GM19395 (cell line): Measurements from ENCODE around the gene KRT20.
"Not testable (repeated sequence)": the region's sequence is repeated elsewhere in the genome, so short reads cannot be mapped to it uniquely, and the experiment has no call there.

Source experiments
- ATAC-seq: cut with Tn5 transposase; IDR thresholded peaks from one replicate; pipeline ENCODE4 v1.9.1; 2021; ENCODE audit warnings: mild to moderate bottlenecking, moderate library complexity; ENCODE audit not compliant: unreplicated experiment

Gene KRT20

DNA sequence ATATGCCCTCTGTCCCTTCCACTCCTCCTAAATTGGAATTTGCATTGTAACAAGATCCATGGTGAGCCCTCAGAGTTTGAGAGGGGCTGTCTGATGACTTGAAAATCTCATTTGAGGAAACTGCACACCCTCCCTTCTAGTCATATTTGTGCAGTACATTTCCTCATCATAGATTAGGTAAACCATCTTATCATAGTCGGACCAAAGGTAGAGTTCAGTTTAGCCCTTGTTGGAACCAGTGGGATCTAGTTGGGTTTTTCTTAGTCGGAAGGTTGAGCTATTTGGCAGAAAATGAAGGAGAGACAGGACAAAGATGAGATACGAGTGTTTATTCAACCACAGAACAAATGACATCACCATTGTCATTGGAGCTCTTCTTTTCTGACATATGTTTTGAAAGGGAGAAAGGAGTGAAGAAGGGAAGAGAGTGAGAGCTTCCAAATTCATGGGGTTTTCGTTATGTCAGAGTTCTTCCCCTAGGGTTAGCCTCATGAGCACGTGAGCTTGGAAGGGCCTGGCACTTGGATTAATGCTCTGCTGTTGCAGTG, 15.8 kb upstream of the KRT20 start:
- no peak for ATAC-seq

DNA sequence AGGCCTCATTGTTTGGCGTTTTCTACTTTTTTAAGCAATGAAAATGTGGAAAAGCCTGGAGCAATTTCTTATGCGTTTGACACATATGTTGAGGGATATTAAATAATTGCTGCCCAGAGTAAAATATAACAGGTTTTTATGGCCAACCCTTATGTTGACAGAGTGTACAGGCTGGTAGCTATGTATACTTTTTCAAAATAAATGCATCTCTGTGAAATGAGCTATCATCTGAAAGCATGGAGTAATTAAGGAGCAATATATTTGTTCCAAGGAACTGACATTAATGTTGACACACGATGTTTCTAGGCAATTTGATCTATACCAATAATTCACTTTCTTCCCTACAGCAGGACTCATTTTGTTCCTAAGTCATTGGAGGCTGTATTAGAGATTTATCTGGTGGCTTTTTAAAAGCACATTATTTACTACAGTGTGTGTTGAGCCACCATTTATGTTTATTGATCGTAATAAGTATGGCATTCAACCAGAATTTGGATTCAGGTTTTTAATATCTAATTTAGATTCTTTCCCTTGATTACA, 11.9 kb upstream of the KRT20 start:
- no peak for ATAC-seq

DNA sequence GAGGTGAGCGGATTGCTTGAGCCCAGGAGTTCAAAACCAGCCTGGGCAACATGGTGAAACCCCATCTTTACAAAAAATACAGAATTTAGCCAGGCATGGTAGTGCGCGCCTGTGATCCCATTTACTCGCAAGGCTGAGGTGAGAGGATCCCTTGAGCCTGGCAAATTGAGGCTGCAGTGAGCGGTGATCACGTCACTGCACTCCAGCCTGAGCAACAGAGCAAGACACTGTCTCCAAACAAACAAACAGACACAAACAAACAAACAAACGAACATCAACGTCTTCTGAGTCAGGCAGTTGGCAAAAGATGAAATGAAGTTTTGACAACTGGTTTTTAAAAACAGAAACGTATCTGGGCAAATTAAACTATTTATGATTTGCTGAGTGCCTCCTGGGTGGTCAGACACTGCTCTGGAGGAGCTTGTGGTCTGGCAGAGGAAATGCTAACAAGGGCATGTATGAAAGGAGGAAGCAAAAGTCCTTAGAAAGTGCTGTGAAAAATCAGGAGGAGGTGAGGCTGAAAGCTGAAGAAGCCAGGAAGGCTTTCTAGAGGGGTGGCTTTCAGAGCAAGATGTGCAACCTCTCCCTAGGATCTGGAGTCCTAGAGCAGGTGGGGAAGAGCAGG, 10.2 kb upstream of the KRT20 start:
- ATAC-seq: no peak

DNA sequence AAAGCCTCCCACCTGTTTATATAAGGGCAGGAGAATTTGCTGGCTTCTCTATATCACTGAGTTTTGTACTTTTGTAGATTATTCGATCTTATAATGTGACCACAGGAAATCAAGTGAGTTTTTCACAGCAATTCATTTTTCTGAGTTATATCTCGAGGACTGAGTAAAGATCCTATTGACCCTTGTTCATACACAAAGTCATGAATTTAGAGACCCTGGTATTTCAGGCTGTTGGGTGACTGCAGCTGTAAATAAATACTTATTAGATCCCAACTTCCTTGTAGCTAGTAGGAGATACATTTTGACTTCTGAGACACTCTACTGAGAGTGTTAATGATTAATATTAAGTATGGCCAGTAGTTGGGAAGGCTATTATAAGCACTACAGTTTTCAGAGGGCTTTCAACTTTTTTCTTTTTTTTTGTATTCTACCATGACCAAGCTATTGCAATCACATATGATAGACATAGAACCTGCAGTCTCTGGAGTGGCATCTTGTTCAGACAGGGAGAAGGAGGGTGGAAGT, 3.2 kb upstream of the KRT20 start:
- no peak for ATAC-seq

DNA sequence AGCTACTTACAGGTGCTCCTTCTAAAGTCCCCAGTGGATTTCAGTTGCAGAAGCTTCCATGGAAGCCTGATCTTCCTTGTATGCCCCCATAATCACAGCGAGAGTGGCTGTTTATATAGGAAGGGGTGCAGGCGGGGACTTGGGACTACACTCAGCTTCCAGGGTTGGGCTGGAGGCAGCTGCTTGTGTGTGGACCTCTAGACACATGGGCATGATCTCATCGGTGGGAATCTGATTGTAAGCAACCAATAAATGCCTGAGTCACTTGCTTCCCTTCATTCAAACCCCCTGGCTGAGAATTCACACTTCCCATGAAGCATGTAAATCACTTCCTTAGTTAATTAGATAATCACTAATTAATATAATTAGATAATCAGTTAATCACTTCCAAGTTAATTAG, 1.0 kb upstream of the KRT20 start:
- ATAC-seq: no peak

DNA sequence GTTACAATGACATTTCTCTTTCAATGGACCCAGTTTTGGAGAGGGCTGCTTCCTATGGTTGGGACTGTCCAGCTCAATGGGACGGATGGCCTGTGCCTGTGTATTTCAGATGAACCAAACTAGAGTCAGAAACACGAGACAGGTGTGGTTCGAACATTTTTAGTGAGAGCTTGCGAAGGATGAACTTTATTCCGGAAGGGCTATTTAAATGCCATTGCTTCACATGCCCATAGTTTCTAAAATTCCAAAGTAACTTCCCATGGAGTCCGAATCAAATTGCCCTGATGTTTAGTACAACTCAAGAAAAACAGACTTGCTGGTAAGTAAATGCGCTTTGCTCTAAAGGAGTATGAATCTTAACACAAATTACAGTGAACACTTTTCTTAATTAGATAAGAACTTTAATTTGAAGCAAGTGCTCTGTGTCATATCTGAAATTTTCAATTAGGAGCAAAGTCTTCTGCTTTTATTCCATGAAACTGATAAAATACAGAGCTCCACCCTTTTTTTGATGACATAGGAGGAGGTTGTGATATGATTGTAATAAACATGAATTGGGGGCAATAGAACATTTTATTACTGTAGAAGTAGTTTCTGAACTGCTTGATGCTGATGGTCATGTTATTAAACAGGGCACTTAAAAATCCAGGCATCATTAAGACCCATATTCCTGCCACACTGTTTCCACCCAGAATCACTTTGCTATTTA, 1.3 kb downstream of the KRT20 start:
- ATAC-seq: no peak

DNA sequence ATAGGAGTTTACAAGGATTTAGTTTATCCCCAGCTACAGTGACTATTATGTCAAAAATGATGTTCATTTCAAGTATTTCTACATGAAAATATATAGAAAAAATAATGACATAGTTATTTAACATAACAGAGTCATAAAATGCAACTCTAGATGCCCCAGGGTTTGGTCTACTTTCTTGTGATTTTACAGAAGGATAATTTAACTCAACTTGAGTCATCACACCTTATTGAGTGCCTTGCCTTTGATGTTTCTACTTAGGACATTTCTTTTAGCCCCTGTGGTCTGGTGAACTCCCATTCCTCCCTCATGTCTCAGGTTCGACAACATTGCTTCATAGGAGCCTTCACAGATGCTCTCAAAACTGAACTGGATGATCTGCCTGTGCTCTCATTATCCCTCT, 2.0 kb downstream of the KRT20 start:
- ATAC-seq: no peak

DNA sequence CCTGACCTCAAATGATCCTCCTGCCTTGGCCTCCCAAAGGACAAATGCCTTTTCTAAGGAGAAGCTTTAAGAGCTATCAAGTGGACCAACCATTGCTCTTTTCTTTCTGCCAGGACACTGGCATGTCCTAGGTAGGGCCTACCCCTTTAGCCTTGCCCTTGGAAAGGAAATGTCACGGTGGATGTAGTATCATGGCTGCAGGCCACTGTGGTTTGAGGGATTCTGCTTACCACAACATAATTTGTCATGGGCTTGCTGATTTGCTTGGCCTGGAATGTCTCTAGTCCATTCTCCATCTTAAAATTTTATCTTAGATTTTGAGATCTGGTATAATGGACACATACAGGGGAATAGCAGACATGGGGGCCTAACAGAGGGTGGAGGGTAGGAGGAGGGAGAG, 6.0 kb downstream of the KRT20 start:
- ATAC-seq: no peak

DNA sequence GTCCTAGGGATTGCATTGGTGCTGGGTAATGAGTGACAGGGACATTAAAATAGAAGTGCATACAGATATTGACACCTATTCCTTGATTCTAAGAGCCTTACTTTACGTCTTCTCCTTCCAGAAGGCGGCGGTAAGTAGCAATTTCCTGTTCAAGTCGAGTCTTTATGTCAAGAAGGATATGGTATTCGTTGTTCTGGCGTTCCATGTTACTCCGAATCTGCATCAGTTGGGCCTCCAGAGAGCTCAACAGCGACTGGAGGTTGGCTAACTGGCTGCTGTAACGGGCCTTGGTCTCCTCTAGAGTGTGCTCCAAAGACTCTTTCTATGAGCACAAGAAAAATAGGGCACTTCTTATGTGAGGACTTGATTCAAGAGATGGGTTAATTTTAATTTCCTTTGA, 7.0 kb downstream of the KRT20 start:
- no peak for ATAC-seq

DNA sequence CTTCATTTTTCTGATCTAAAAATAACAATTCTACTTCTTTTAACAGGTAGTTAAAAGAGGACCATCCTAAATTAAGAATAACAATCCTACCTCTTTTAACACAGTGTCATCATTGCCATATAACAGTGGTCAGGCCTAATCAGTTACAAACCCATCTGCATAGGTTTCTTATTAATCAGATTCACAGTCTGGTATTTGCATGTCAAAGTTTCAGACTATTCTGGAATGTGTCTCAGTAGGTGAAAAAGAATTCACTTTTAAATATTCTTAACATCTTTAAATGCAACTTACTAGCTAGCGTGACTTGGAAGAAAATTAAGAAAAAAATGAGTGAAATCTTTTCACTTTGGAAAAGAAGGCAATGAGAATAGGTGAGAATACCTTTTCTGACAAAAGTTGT, 11.2 kb downstream of the KRT20 start:
- no peak for ATAC-seq

DNA sequence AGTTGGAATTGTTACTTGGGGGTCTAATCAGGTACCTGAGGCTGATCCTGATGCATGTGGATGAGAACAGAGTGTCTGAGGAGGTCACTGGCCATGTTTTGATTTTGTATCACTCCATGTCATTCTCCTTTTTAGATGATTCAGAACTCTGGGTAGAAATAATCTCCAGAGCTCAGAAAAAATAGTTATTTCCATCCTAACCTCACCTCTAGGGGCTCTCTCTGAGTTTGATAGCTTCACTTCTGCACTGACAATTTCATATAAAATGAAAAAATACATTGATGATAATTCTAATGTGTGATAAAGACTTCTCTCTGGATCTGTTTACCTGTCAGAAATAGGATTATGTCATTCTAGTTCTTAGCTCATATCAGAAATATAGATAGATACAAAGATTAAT, 11.8 kb downstream of the KRT20 start:
- no peak for ATAC-seq

DNA sequence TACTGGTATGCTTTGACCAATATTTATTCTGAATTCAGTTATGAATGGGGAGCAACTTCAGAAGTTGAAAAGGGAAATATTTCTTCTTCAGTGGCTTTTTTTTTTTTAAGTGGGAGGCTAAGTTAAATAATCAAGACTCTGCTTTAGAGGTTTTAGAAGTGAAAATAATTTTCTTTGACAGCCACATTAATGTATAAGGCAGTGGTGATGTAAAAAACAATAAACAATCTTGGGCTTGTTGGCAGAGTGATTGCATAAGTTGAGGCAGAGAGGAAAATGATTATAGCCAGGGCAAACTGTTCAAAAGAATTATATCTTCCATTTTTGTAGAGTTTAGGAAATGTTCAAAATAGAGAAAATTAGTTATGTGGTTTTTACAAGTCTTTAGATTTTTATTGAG, 12.6 kb downstream of the KRT20 start:
- no peak for ATAC-seq

DNA sequence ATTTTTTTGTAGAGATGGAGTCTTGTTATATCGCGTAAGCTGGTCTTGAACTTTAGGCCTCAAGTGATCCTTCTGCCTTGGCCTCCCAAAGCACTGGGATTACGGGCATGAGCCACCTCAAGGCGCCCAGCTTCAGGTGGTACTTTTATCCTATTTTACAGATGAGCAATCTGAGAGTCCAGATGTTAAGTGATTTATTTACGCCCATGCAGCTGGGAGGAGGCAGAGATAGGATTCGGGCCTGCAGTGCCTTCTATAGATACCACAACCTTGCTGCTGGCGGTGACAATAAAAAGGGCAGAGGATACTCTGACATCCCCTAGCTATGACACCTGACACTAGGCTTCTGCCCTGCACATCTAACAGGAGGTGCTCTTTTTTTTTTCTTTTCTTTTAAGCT, 13.7 kb downstream of the KRT20 start:
- ATAC-seq: no peak

DNA sequence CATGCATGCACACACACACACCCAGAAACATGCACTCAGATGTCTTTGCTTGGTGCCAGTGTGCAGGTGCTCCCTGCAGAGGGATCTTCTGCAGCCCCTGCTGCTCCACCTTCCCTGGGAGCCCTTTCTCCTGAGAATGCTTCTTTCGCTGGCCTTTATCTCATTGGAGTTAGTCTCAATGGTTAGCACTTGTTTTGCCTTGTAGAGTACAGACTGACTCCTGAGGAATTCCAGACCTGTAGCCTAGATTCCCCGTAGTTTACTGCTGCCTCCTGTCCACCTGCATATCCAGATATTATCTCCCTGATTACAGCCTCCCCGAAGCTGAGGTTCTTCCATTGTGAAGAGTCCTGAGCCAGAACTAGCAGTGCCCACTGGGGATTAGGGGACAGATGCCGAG, 14.9 kb downstream of the KRT20 start:
- no peak for ATAC-seq

DNA sequence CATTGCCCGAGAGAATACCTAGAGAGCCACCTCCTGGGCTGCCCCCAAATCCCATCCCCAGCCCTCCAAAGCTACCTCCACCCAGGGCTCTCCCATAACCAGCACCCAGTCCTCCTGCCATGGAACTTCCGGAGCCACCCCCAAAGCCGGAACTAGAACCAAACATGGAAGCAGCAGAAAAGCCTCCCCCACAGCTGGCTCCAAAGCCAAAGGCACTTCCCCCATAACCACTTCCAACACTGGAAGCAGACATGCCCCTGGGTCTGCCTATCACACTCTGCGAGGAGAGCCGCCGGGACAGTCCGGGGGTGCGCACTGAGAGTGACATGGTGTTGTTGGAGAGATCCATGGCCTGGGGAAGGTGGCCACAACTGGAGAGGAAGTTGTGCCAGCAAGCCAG, 18.2 kb downstream of the KRT20 start, which contains the start of gene KRT12:
KRT12 (minus strand) TSS at position 386 of the 400 bp plus-strand sequence; CDS start at position 349, 37 bp downstream.
- no peak for ATAC-seq

DNA sequence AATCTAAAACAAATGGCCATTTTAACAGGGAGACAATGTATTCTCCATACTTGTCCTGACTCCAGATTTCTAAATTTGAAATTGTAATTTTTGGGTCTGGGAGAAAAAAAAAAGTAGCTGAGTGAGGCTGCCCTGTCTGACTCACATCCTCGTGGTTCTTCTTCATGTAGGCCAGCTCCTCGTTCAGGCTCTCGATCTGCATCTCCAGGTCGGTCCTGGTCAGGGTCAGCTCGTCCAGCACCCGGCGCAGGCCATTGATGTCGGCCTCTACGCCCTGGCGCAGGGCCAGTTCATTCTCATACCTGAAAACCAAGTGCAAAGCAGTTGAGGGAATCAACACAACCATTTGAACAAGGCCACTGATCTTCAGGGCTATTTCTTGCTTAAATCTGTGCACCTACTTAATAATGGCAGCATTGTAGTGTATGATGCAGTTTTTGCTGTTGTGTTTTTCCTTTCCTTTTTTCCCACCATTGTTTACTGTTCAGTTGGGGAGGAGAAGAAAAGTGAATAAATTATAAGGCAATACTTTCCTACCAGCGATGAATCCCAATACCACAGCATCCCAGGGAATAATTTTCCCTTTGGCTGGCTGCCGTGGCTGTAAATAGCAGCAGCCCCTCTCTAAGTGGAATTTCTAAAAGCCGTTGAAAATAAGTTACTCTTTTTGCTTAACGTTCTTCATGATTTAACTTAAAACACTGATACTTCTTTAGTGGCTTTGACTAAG, 20.2 kb downstream of the KRT20 start:
- ATAC-seq: no peak

DNA sequence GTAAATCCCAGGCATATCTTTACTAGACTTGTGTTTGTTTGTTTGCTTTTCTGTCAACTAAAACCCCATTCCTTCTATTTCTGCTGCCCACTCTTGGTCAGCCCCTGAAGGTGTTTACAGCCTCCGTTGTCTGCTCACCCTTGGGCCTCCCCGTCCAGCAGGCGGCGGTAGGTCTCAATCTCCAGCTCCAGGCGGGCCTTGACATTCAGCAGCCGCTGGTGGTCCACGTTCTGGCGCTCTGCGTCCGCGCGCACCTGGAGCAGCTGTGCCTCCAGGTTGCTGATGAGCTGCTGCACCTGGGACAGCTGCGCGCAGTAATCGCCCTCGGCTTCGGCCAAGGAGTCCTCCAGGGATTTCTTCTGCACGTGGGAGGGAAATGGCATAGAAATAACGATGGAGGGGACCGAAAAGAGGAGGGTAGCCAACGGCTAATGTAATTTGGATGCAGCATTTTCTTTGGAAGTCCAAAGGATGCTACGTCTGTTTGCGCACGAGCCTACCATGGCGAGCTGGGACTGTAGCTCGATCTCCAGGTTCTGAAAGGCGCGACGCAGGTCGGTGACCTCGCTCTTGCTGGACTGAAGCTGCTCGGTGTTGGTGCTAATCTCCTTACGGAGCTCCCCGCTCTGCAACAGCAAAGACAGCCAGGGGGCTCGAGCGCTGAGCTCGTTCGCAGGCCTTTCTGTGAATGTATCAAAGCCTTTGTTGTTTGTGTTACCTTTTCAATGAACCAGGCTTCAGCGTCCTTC, 21.9 kb downstream of the KRT20 start:
- no peak for ATAC-seq

DNA sequence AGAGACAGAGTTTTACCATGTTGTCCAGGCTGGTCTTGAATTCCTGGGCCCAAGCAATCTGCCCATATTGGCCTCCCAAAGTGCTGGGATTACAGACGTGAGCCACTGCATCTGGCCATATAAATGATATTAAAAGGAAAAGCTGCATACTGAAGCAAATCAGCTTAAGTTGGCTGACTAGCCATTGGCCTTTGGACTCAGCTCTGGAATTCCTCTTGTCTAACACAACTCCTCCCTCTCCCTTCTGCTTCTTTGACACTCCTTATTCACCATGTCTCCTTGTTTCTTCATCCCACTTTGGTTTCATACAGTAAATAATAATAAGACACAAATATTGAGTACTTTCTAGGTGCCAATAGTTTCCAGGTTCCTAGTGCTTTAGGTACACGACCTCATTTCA, 25.5 kb downstream of the KRT20 start:
- ATAC-seq: no peak

DNA sequence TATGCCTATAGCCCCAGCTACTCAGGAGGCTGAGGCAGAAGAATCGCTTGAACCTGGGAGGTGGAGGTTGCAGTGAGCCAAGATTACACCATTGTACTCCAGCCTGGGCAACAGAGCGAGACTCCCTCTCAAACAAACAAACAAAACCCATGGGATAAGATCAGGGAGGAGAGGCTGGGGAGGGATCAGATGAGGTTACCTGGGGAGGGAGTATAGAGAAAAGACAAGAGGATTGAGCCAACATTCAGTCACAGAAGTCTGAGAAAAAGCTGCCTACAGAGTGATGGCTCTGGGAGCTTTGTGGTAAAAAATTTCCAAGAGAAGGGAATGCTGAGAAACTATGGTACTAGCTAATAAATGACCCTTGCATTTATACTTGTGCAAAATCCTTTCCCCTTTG, 26.4 kb downstream of the KRT20 start:
- not testable (repeated sequence) for ATAC-seq

DNA sequence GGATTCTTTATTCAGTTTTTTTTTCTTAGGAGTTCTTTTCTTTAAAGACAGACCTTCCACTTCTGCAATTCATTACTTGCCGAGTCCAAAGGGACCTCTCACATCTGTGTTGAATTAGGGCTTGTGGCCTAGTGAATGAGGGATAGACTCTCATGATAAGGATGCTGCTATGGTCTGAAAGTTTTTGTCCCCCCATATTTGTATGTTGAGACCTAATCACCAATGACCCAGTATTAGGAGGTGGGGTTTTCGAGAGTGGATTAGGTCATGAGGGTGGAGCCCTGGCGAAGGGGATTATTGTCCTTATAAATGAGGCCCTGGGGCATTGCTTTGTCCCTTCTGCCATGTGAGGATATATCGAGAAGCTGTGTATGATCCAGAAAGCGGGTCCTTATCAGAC, 27.5 kb downstream of the KRT20 start:
- ATAC-seq: no peak
